ENCODE results near the gene APP. TPM values are rescaled to one million over a fixed set of nuclear protein-coding genes. Genes with fewer than 3 reads are reported as not detected.

APP gene
- total RNA-seq, 2 donors from 2014 or later, result 6.1 to 7.8 TPM

GRCh38 chr21:26177187-26177586 lies 6.6 kb upstream of the APP start:
- Mint-ChIP-seq H3K27ac (no peak overlapping the region), H3K9me3 (no peaks in the 10 kb centered on the region), H3K4me1 (ENCODE audit: low read depth in 2 of 2) (no peaks in the 10 kb centered on the region), H3K27me3 (peaks cover 4 to 19% of the 10 kb centered on the region in 2 donors), H3K4me3 (no peak overlapping the region), H3K36me3 (no peaks in the 10 kb centered on the region)
- ATAC-seq (no peak), DNase-seq (ENCODE audit: low spot score) (no peak)

GRCh38 chr21:26171258-26172100 lies 909 bp upstream of the APP start:
- Mint-ChIP-seq H3K4me1 (ENCODE audit: low read depth in 2 of 2) (peaks cover 17 to 20% of the 10 kb centered on the region in 2 donors), H3K27ac (peak overlapping the region in 1 of 2 donors; percentile 57), H3K27me3 (peaks cover 27 to 51% of the 10 kb centered on the region in 2 donors), H3K4me3 (peak overlapping the region; percentile 72), H3K9me3 (no peaks in the 10 kb centered on the region), H3K36me3 (no peaks in the 10 kb centered on the region)
- ATAC-seq (no peak), DNase-seq (ENCODE audit: low spot score) (no peak)

GRCh38 chr21:26169611-26170470 lies 729 bp downstream of the APP start:
- peaks cover 17 to 20% of the 10 kb centered on the region in 2 donors for H3K4me1 Mint-ChIP-seq (ENCODE audit: low read depth in 2 of 2)
- H3K27me3 Mint-ChIP-seq, result peaks cover 27 to 60% of the 10 kb centered on the region in 2 donors
- H3K9me3 Mint-ChIP-seq, result no peaks in the 10 kb centered on the region
- H3K36me3 Mint-ChIP-seq, result no peaks in the 10 kb centered on the region
- H3K27ac Mint-ChIP-seq, result no peak overlapping the region
- ATAC-seq, result peak; percentile 41 to 58
- DNase-seq (ENCODE audit: low spot score), result no peak
- H3K4me3 Mint-ChIP-seq, result peak overlapping the region; percentile 77

GRCh38 chr21:26169061-26169610 lies 1.4 kb downstream of the APP start:
- peak in 1 of 2 donors; percentile 6 for ATAC-seq
- H3K9me3 Mint-ChIP-seq, result no peaks in the 10 kb centered on the region
- H3K4me1 Mint-ChIP-seq (ENCODE audit: low read depth in 2 of 2), result peaks cover 17 to 20% of the 10 kb centered on the region in 2 donors
- H3K27me3 Mint-ChIP-seq, result peaks cover 27 to 54% of the 10 kb centered on the region in 2 donors
- H3K27ac Mint-ChIP-seq, result no peak overlapping the region
- H3K4me3 Mint-ChIP-seq, result peak overlapping the region; percentile 77
- no peak for DNase-seq (ENCODE audit: low spot score)
- H3K36me3 Mint-ChIP-seq, result no peaks in the 10 kb centered on the region

- Mint-ChIP-seq H3K9me3 (no peaks in the 10 kb centered on the region), H3K4me1 (ENCODE audit: low read depth in 2 of 2) (peaks cover 17 to 20% of the 10 kb centered on the region in 2 donors), H3K27me3 (peaks cover 27 to 48% of the 10 kb centered on the region in 2 donors), H3K4me3 (peak overlapping the region; percentile 77), H3K27ac (no peak overlapping the region), H3K36me3 (no peaks in the 10 kb centered on the region)
- DNase-seq (ENCODE audit: low spot score) (no peak), ATAC-seq (no peak)
Observed at GRCh38 chr21:26168371-26168770, 2.2 kb downstream of the APP start.

GRCh38 chr21:26167593-26167992 lies 3.0 kb downstream of the APP start:
- Mint-ChIP-seq H3K4me3 (no peak overlapping the region), H3K4me1 (ENCODE audit: low read depth in 2 of 2) (peaks cover 17 to 20% of the 10 kb centered on the region in 2 donors), H3K9me3 (no peaks in the 10 kb centered on the region), H3K27me3 (peaks cover 27 to 48% of the 10 kb centered on the region in 2 donors), H3K36me3 (no peaks in the 10 kb centered on the region), H3K27ac (no peak overlapping the region)
- no peak for ATAC-seq
- no peak for DNase-seq (ENCODE audit: low spot score)

GRCh38 chr21:26165331-26165730 lies 5.2 kb downstream of the APP start:
- no peak for DNase-seq (ENCODE audit: low spot score)

GRCh38 chr21:26164311-26164710 lies 6.3 kb downstream of the APP start:
- Mint-ChIP-seq H3K4me3 (no peak overlapping the region), H3K36me3 (no peaks in the 10 kb centered on the region), H3K27ac (no peak overlapping the region), H3K4me1 (ENCODE audit: low read depth in 2 of 2) (peaks cover 6% of the 10 kb centered on the region in 2 donors), H3K27me3 (peaks cover 18 to 33% of the 10 kb centered on the region in 2 donors), H3K9me3 (no peaks in the 10 kb centered on the region)
- no peak for DNase-seq (ENCODE audit: low spot score)
- no peak for ATAC-seq

More at GRCh38 chr21:26165331-26165730, 5.2 kb downstream of the APP start:
- Mint-ChIP-seq H3K4me3 (no peak overlapping the region), H3K36me3 (no peaks in the 10 kb centered on the region), H3K9me3 (no peaks in the 10 kb centered on the region), H3K4me1 (ENCODE audit: low read depth in 2 of 2) (peaks cover 7 to 9% of the 10 kb centered on the region in 2 donors), H3K27me3 (peaks cover 19 to 37% of the 10 kb centered on the region in 2 donors), H3K27ac (no peak overlapping the region)
- ATAC-seq, result no peak

- Mint-ChIP-seq H3K36me3 (no peaks in the 10 kb centered on the region), H3K4me3 (no peak overlapping the region), H3K27me3 (peaks cover 6 to 14% of the 10 kb centered on the region in 2 donors), H3K27ac (no peak overlapping the region), H3K9me3 (no peaks in the 10 kb centered on the region), H3K4me1 (ENCODE audit: low read depth in 2 of 2) (no peaks in the 10 kb centered on the region)
- DNase-seq (ENCODE audit: low spot score), result no peak
- ATAC-seq, result no peak
Observed at GRCh38 chr21:26162081-26162480, 8.5 kb downstream of the APP start.

- no peaks in the 10 kb centered on the region for H3K9me3 Mint-ChIP-seq
- peaks cover 0 to 6% of the 10 kb centered on the region in 2 donors for H3K27me3 Mint-ChIP-seq
- no peaks in the 10 kb centered on the region for H3K36me3 Mint-ChIP-seq
- ATAC-seq (no peak), DNase-seq (ENCODE audit: low spot score) (no peak)
- no peak overlapping the region for H3K27ac Mint-ChIP-seq
- no peaks in the 10 kb centered on the region for H3K4me1 Mint-ChIP-seq (ENCODE audit: low read depth in 2 of 2)
- no peak overlapping the region for H3K4me3 Mint-ChIP-seq
Observed at GRCh38 chr21:26159869-26160268, 10.7 kb downstream of the APP start.

GRCh38 chr21:26157801-26158200 lies 12.8 kb downstream of the APP start:
- Mint-ChIP-seq H3K4me3 (no peak overlapping the region), H3K36me3 (no peaks in the 10 kb centered on the region), H3K4me1 (ENCODE audit: low read depth in 2 of 2) (no peaks in the 10 kb centered on the region), H3K9me3 (no peaks in the 10 kb centered on the region), H3K27ac (no peak overlapping the region), H3K27me3 (peaks cover 0 to 6% of the 10 kb centered on the region in 2 donors)
- DNase-seq (ENCODE audit: low spot score) (no peak), ATAC-seq (no peak)

GRCh38 chr21:26154753-26155152 lies 15.8 kb downstream of the APP start:
- Mint-ChIP-seq H3K36me3 (no peaks in the 10 kb centered on the region), H3K4me3 (no peak overlapping the region), H3K27me3 (peaks cover 0 to 3% of the 10 kb centered on the region in 2 donors), H3K27ac (no peak overlapping the region), H3K4me1 (ENCODE audit: low read depth in 2 of 2) (no peaks in the 10 kb centered on the region), H3K9me3 (no peaks in the 10 kb centered on the region)
- DNase-seq (ENCODE audit: low spot score) (no peak), ATAC-seq (no peak)

GRCh38 chr21:26153758-26154157 lies 16.8 kb downstream of the APP start:
- Mint-ChIP-seq H3K9me3 (no peaks in the 10 kb centered on the region), H3K36me3 (no peaks in the 10 kb centered on the region), H3K4me3 (no peak overlapping the region), H3K4me1 (ENCODE audit: low read depth in 2 of 2) (no peaks in the 10 kb centered on the region), H3K27ac (no peak overlapping the region), H3K27me3 (peaks cover 0 to 2% of the 10 kb centered on the region in 2 donors)
- ATAC-seq (no peak), DNase-seq (ENCODE audit: low spot score) (no peak)
